ENCODE results near the gene LHX3.

DNA sequence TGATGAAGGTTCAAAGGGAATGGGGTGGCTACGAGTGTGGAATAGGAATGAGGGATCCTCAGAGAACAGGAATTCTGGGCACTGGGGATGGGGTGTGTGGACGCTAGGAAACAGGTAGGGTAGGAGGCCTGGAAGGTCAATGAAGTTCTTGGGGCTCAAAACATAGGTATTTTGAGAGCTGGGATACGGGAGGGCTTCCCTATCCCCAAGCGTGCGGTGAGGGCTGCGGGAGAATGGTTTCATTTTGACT, 40.0 kb upstream of the LHX3 start:
- TF ChIP-seq CTCF (IDR thresholded peaks at IDR 0.05) (no peak), POLR2A (IDR thresholded peaks at IDR 0.05) (no peak)
